Heart left ventricle (tissue), 16 donors: ENCODE measurements around the gene PRODH2. TPM values are rescaled to one million over a fixed set of nuclear protein-coding genes. Genes with fewer than 3 reads are reported as not detected.
"Not testable (repeated sequence)": the region's sequence is repeated elsewhere in the genome, so short reads cannot be mapped to it uniquely, and the experiment has no call there.

ENCODE experiments used
- ATAC-seq, 4 donors: fragments of 200-7000 bp; cut with Tn5 transposase; one replicate each; pipeline ENCODE4 v1.9.1; 2020 to 2022; ENCODE audit warnings: moderate library complexity in 4 of 4, mild to moderate bottlenecking in 3 of 4, moderate number of reproducible peaks in 1 of 4
- DNase-seq, 5 donors: peaks; one replicate each; pipeline ENCODE4 v3.0.0-alpha.2; 2020
- H3K27ac ChIP-seq, 12 donors: fragments of 200-600 bp; sonication (generic) in 4 of 12; one replicate each; pipeline versions ENCODE4 v1.5.0 to v1.8.0; 2016 to 2022; ENCODE audit warnings: mild to moderate bottlenecking in 2 of 12
- H3K27me3 ChIP-seq, 9 donors: fragments of 200-600 bp; sonication (generic) in 2 of 9; one replicate each; pipeline versions ENCODE4 v1.5.1 to v1.8.0; 2016 to 2022; ENCODE audit warnings: mild to moderate bottlenecking in 3 of 9
- H3K36me3 ChIP-seq, 9 donors: fragments of 200-600 bp; sonication (generic) in 2 of 9; one replicate each; pipeline versions ENCODE4 v1.5.0 to v1.8.0; 2018 to 2022; ENCODE audit warnings: mild to moderate bottlenecking in 2 of 9
- H3K4me1 ChIP-seq, 12 donors: fragments of 200-600 bp; sonication (generic) in 4 of 12; one replicate each; pipeline versions ENCODE4 v1.5.0 to v1.8.0; 2016 to 2022; ENCODE audit warnings: mild to moderate bottlenecking in 3 of 12
- H3K4me3 ChIP-seq, 12 donors: fragments of 200-600 bp; sonication (generic) in 4 of 12; one replicate each; pipeline versions ENCODE4 v1.5.0 to v1.8.0; 2017 to 2022; ENCODE audit warnings: mild to moderate bottlenecking in 9 of 12, moderate library complexity in 4 of 12
- H3K9me3 ChIP-seq, 12 donors: fragments of 200-600 bp; sonication (generic) in 4 of 12; one replicate each; pipeline versions ENCODE4 v1.5.0 to v1.8.0; 2016 to 2022; ENCODE audit warnings: mild to moderate bottlenecking in 1 of 12
- POLR2A ChIP-seq, 2 donors: fragments of 450-650 bp; IDR thresholded peaks; one replicate each; pipeline ENCODE4 v1.6.1; 2017; ENCODE audit warnings: antibody characterized with exemption in 2 of 2, mild to moderate bottlenecking in 2 of 2, moderate library complexity in 2 of 2
- WGBS, 4 donors: extraction: QIAGEN DNeasy Blood & Tissue Kit in 2 of 4; methylation state at CpG; one replicate each; pipeline versions ENCODE4 v1.1.5 to v1.1.7; 2013 to 2018; 5-methylcytosine and 5-hydroxymethylcytosine counted together
- intact Hi-C, 10 donors: fragments of 100-400 bp; cut with DNase I; formaldehyde crosslinking; loops; one replicate each; pipeline versions ENCODE4 v1.11.1 to v1.14.2; 2022
- polyA plus RNA-seq, 2 donors: library from polyadenylated mRNA; stranded (reverse); fragments of 200-250 nt; gene quantifications; one replicate each; pipeline ENCODE4 v1.2.3, GENCODE V29; 2013
- total RNA-seq, 9 donors: library from RNA; depleted of rRNA in 2 of 9; stranded (reverse); fragments of >200 nt in 2 of 9; fragmentation: NEBNext Ultra II Directional in 3 of 9; extraction: Animal tissue kit (Norgen Biotek cat#: 25700) in 3 of 9; gene quantifications; one replicate each; pipeline versions ENCODE4 v1.1.0 to v1.2.4, GENCODE V29; 2016 to 2023
- TF ChIP-seq, protein P1 (sequence below), 12 donors: fragments of 200-600 bp; sonication (generic) in 4 of 12; IDR thresholded peaks; one replicate each; pipeline versions ENCODE4 v1.5.0 to v1.8.0; 2018 to 2022; ENCODE audit warnings: antibody characterized with exemption in 12 of 12, mild to moderate bottlenecking in 5 of 12
- donor health status: ischemic (EF 13 %, LVEDD 7.1; RV severe dilation, severe dysfunction).
- donor health status: healthy with polysubstance abuse.
- donor health status: DM: no; HTN: yes; CAD: no.
- donor health status: DM: no; HTN: no; CAD: no.
- donor health status: ischemic (EF 25% LVEDD 6.9; RV normal size, moderate dysfunction).
- donor health status: ischemic (EF 25% LVEDD 5.7; RV mildly dilated, moderate dysfunction).
- donor health status: healthy.
- donor health status: DM: yes; HTN: yes; CAD: no.
- donor health status: ischemic (EF 35%, LVEDD 5.7; RV mildly dilated, moderate dysfunction).
- donor health status: nonischemic (EF 11% LVEDD 7.7; RV severe dilation, severe dysfunction).
- donor health status: DM: yes; HTN: yes; CAD: no.
- donor health status: PGD.
- donor health status: ischemic (EF 29% LVEDD 5.4; RV normal size, mild dysfunction).
- donor health status: nonischemic (EF 23%, LVEDD 6.1; RV moderate dilation, normal function).

PRODH2 gene
- total and polyA plus RNA-seq, 11 donors, result not detected

DNA sequence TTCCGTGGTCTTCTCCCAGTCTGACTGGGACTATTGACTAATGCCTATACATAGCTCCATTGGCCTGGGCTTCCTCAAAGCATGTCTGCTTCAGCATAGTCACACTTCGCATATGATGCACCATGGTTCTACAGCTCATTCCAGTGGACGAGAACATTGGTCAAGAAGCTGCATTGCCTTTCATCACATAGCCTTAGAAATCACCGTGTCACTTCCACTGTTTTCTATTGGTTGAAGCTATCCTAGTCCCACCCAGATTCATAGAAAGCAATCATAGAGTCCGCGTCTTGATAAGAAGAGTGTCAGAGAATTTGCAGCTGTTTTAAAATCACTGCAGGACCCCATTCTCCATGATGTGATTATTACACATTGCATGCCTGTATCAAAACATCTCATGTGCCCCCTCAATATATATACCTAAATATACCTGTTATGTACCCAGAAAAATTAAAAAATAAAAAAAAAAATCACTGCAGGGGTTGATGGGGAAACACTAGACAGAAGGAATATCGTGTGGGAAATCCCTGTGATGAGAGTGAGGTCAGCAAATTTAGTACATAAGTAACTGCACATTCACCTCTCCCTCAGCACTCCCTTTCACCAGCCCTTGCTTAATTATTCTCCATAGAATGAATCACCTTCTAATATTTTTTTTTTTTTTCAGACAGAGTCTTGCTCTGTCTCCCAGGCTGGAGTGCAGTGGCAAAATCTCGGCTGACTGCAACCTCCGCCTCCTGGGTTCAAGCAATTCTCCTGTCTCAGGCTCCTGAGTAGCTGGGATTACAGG lies 39.4 kb downstream of the PRODH2 start:
- H3K4me3 ChIP-seq, result no peak overlapping the region
- peaks cover 0 to 17% (median 5%) of the 10 kb centered on the region in 12 donors for H3K4me1 ChIP-seq
- intact Hi-C loops, result loop anchor here in 2 of 10 donors (10.0 kb wide), 2 partner anchors 112 to 162 kb away; partner anchors contain the start of gene LRFN3 (in 1 of the 2)
- no peaks in the 10 kb centered on the region for H3K9me3 ChIP-seq
- no peak overlapping the region for H3K27ac ChIP-seq
- 45 to 52% (median 50%) methylated on average over 9 of the region's 9 CpGs for WGBS, 4 donors
- TF ChIP-seq, protein P1, sequence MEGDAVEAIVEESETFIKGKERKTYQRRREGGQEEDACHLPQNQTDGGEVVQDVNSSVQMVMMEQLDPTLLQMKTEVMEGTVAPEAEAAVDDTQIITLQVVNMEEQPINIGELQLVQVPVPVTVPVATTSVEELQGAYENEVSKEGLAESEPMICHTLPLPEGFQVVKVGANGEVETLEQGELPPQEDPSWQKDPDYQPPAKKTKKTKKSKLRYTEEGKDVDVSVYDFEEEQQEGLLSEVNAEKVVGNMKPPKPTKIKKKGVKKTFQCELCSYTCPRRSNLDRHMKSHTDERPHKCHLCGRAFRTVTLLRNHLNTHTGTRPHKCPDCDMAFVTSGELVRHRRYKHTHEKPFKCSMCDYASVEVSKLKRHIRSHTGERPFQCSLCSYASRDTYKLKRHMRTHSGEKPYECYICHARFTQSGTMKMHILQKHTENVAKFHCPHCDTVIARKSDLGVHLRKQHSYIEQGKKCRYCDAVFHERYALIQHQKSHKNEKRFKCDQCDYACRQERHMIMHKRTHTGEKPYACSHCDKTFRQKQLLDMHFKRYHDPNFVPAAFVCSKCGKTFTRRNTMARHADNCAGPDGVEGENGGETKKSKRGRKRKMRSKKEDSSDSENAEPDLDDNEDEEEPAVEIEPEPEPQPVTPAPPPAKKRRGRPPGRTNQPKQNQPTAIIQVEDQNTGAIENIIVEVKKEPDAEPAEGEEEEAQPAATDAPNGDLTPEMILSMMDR (IDR thresholded peaks at IDR 0.05), result no peak
- TF ChIP-seq POLR2A (IDR thresholded peaks at IDR 0.05), result no peak
- ATAC-seq (no peak), DNase-seq (no peak)
- H3K36me3 ChIP-seq, result peaks cover 0 to 10% (median 0%) of the 10 kb centered on the region in 9 donors
- no peaks in the 10 kb centered on the region for H3K27me3 ChIP-seq

DNA sequence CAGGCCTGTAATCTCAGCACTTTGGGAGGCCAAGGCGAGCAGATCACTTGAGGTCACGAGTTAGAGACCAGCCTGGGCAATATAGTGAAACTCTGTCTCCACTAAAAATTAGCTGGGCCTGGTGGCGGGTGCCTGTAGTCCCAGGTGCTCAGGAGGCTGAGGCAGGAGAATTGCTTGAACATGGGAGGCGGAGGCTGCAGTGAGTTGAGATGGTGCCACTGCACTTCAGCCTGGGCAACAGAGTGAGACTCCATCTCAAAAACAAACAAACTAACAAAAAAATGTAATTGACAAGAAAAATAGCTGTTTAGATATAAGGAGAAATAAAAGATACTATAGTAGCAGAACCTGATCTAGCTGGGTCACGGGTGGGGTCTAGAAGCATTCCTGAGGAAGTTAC lies 40.3 kb downstream of the PRODH2 start:
- not testable (repeated sequence) for H3K4me3 ChIP-seq, DNase-seq, H3K27me3 ChIP-seq, H3K27ac ChIP-seq, H3K9me3 ChIP-seq, ATAC-seq
- intact Hi-C loops, result loop anchor here in 2 of 10 donors (10.0 kb wide), 2 partner anchors 112 to 162 kb away; partner anchors contain the start of gene LRFN3 (in 1 of the 2)
- 93 to 97% (median 97%) methylated on average over 5 of the region's 5 CpGs for WGBS, 4 donors
- Histone ChIP-seq H3K36me3 (peaks cover 0 to 11% (median 0%) of the 10 kb centered on the region in 9 donors), H3K4me1 (peaks cover 0 to 23% (median 5%) of the 10 kb centered on the region in 12 donors)

DNA sequence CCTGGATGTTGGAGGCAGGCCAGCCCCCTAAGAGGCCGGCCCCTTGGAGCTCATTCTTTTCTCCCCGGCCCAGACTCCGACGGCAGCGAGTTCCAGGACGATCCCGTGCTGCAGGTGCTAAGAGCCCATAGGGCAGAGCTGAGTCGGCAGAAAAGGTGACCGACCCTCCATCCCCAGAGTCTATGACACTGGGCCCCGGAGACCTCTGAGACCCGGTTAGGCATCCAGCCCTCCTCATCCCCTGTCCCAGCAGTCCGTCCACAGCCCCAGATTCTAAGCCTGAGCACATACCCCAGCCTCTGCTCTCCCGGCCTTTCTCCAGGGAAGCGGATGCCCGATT lies 44.6 kb downstream of the PRODH2 start:
- no peaks in the 10 kb centered on the region for H3K9me3 ChIP-seq
- H3K4me3 ChIP-seq, result no peak overlapping the region
- peaks cover 0 to 38% (median 19%) of the 10 kb centered on the region in 9 donors for H3K36me3 ChIP-seq
- ATAC-seq, result no peak
- WGBS, 4 donors, result 61 to 84% (median 66%) methylated on average over 6 to 15 of the region's 15 CpGs
- TF ChIP-seq, protein P1 (IDR thresholded peaks at IDR 0.05), result no peak
- TF ChIP-seq POLR2A (IDR thresholded peaks at IDR 0.05), result no peak
- intact Hi-C loops, result no loop called here
- H3K27ac ChIP-seq, result no peak overlapping the region
- peaks cover 0 to 6% (median 0%) of the 10 kb centered on the region in 12 donors for H3K4me1 ChIP-seq
- no peaks in the 10 kb centered on the region for H3K27me3 ChIP-seq
- no peak for DNase-seq

DNA sequence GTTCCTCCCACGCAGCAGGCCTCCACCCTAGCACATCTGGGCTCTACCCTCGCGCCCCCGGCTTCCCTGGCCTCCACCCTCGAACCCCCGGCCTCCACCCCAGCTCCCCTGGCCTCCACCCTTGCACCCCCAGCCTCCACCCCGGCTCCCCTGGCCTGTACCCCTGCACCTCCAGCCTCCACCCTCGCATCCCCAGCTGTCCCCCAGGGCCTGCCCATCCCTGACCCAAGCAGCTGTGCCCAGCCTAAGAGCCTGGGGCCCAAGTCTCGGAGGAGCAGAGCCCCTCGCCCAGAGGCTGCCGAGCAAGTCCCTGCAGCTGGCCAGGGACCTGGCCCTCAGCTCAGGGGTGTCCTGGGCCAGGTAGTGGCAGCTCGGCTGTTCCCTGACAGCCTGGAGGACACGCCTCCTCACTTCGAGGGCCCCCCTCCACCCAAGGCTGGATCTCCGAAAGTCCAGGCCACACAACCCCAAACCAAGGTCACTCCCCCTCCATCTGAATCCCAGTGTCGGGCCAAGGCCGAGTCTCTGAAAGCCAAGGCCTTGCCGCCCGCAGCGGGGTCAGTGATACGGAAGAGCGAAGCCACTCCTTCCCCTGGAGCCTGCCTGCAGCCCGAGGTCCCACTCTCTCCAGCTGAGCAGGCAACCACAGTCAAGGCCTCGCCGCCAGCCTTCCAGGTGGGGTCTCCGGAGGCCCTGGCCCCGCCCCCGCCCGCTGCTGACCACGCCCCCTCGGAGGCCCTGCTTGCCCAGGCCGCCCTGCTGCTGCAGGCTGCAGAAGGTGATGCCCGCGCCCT lies 45.2 kb downstream of the PRODH2 start:
- H3K4me1 ChIP-seq, result peaks cover 0 to 6% (median 0%) of the 10 kb centered on the region in 12 donors
- TF ChIP-seq POLR2A (IDR thresholded peaks at IDR 0.05), result no peak
- TF ChIP-seq, protein P1 (IDR thresholded peaks at IDR 0.05), result no peak
- H3K27me3 ChIP-seq, result no peaks in the 10 kb centered on the region
- no peaks in the 10 kb centered on the region for H3K9me3 ChIP-seq
- intact Hi-C loops, result no loop called here
- H3K27ac ChIP-seq, result no peak overlapping the region
- ATAC-seq, result peak in 3 of 4 donors; percentile 31 to 51 (median 47)
- peaks cover 0 to 43% (median 25%) of the 10 kb centered on the region in 9 donors for H3K36me3 ChIP-seq
- peak in 1 of 5 donors; percentile 36 for DNase-seq
- WGBS, 4 donors, result 55 to 94% (median 66%) methylated on average over 10 to 34 of the region's 34 CpGs
- no peak overlapping the region for H3K4me3 ChIP-seq
